GM21737 (cell line): ENCODE data around the gene SRGAP2.
"Not testable (repeated sequence)": the region's sequence is repeated elsewhere in the genome, so short reads cannot be mapped to it uniquely, and the experiment has no call there.

Source experiments
- ATAC-seq: cut with Tn5 transposase; IDR thresholded peaks from one replicate; pipeline ENCODE4 v1.9.1; 2021; ENCODE audit warnings: mild to moderate bottlenecking, moderate library complexity; ENCODE audit not compliant: unreplicated experiment

SRGAP2 gene

GRCh38 chr1:206203364-206204158 lies at the start of gene SRGAP2:
TSS of gene SRGAP2 (plus strand) at chr1:206203541. CDS start at chr1:206205971, 2,430 bp downstream.
- ATAC-seq = peak; percentile 3

- not testable (repeated sequence) for ATAC-seq
Observed at GRCh38 chr1:206167350-206168029, 35.9 kb upstream of the SRGAP2 start.

GRCh38 chr1:206169794-206170193 lies 33.5 kb upstream of the SRGAP2 start:
- ATAC-seq = not testable (repeated sequence)

GRCh38 chr1:206173110-206173719 lies 30.1 kb upstream of the SRGAP2 start:
- not testable (repeated sequence) for ATAC-seq

GRCh38 chr1:206174182-206174868 lies 29.0 kb upstream of the SRGAP2 start:
- ATAC-seq = not testable (repeated sequence)

- not testable (repeated sequence) for ATAC-seq
Observed at GRCh38 chr1:206175459-206176113, 27.8 kb upstream of the SRGAP2 start.

GRCh38 chr1:206176114-206176502 lies 27.2 kb upstream of the SRGAP2 start:
- ATAC-seq = not testable (repeated sequence)

GRCh38 chr1:206178061-206178989 lies 25.0 kb upstream of the SRGAP2 start:
- ATAC-seq = not testable (repeated sequence)

- not testable (repeated sequence) for ATAC-seq
Observed at GRCh38 chr1:206179666-206180065, 23.7 kb upstream of the SRGAP2 start.

GRCh38 chr1:206182368-206183317 lies 20.7 kb upstream of the SRGAP2 start:
- ATAC-seq = not testable (repeated sequence)

GRCh38 chr1:206183788-206184187 lies 19.6 kb upstream of the SRGAP2 start:
- not testable (repeated sequence) for ATAC-seq

- ATAC-seq = not testable (repeated sequence)
Observed at GRCh38 chr1:206185778-206186177, 17.6 kb upstream of the SRGAP2 start.

- not testable (repeated sequence) for ATAC-seq
Observed at GRCh38 chr1:206186826-206187225, 16.5 kb upstream of the SRGAP2 start.

GRCh38 chr1:206195182-206195581 lies 8.2 kb upstream of the SRGAP2 start:
- not testable (repeated sequence) for ATAC-seq

- ATAC-seq = not testable (repeated sequence)
Observed at GRCh38 chr1:206196748-206197424, 6.5 kb upstream of the SRGAP2 start.

GRCh38 chr1:206202789-206203363 lies 465 bp upstream of the SRGAP2 start, which contains the start of gene FAM72A:
TSS of gene FAM72A (minus strand) at chr1:206202839. CDS start at chr1:206202025, 814 bp downstream.
- peak; percentile 79 for ATAC-seq

- not testable (repeated sequence) for ATAC-seq
Observed at GRCh38 chr1:206204159-206204511, 794 bp downstream of the SRGAP2 start.
